SIG-M5 treated with dmso at 0.1 percent for 504 hours (cell line): ENCODE data around the gene RTN4.
"Not testable (repeated sequence)": the region's sequence is repeated elsewhere in the genome, so short reads cannot be mapped to it uniquely, and the experiment has no call there.

Experiments
- DNase-seq: peaks from one replicate; lab custom pipeline; 2025; ENCODE audit not compliant: unreplicated experiment; lab: John Stamatoyannopoulos, UW

RTN4 gene

GRCh38 chr2:55076019-55076418 lies 25.8 kb upstream of the RTN4 start:
- DNase-seq, result not testable (repeated sequence)

- no peak for DNase-seq
These were observed 23.0 kb upstream of the RTN4 start for GRCh38 chr2:55073000-55073983.

- no peak for DNase-seq
These were observed 13.6 kb upstream of the RTN4 start for GRCh38 chr2:55063713-55064323.

- no peak for DNase-seq
These were observed 13.0 kb upstream of the RTN4 start for GRCh38 chr2:55063226-55063625.

- DNase-seq, result no peak
These were observed 12.5 kb upstream of the RTN4 start for GRCh38 chr2:55062754-55063153.

- DNase-seq, result peak; percentile 64
These were observed 11.5 kb upstream of the RTN4 start for GRCh38 chr2:55061523-55062344.

- no peak for DNase-seq
These were observed 9.5 kb upstream of the RTN4 start for GRCh38 chr2:55059793-55060192.

- DNase-seq, result no peak
These were observed 7.2 kb upstream of the RTN4 start for GRCh38 chr2:55057474-55057873.

GRCh38 chr2:55056024-55056521 lies 5.8 kb upstream of the RTN4 start:
- DNase-seq, result no peak

GRCh38 chr2:55054106-55054875 lies 4.0 kb upstream of the RTN4 start:
- DNase-seq, result no peak

- DNase-seq, result not testable (repeated sequence)
These were observed 3.0 kb upstream of the RTN4 start for GRCh38 chr2:55053225-55053624.

GRCh38 chr2:55052129-55053061 lies 2.1 kb upstream of the RTN4 start:
- peak; percentile 57 for DNase-seq

- peak; percentile 86 for DNase-seq
These were observed 995 bp upstream of the RTN4 start for GRCh38 chr2:55051026-55051866.

- no peak for DNase-seq
These were observed 491 bp downstream of the RTN4 start for GRCh38 chr2:55049821-55050099.

- peak; percentile 84 for DNase-seq
These were observed 1.0 kb downstream of the RTN4 start for GRCh38 chr2:55049043-55049820.

GRCh38 chr2:55048508-55049042 lies 1.7 kb downstream of the RTN4 start:
- peak; percentile 51 for DNase-seq

GRCh38 chr2:55047677-55048299 lies 2.5 kb downstream of the RTN4 start:
- DNase-seq, result peak; percentile 94
